GM12874 (cell line): Measurements from ENCODE around the gene ROR1.

Source experiments
- TF ChIP-seq, protein P1 (sequence below): IDR thresholded peaks from 2 replicates; pipeline ENCODE4 v1.5.1; 2011; ENCODE audit warnings: low read depth, mild to moderate bottlenecking, control low read depth, low read length, moderate library complexity; ENCODE audit not compliant: insufficient read depth

ROR1 gene

DNA sequence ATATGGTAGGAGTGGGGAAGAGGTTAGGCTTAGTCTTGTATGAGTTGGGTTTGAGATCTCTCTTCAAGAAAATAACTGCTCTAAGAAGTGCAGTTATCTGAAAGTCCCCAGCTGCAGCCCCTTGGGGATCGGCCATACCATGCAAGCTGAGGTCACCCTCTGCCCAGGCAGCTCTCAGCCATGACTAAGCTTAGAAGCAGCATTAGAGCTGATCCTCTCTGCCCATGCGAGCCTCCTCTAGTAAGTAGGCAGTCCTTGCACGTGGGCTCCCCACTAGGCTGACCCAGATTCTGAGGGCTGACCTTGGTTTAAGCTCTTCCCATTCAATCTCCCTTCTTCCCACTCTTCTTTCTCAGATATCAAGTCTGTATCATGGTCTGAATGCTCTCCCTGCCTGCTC lies 308.6 kb downstream of the ROR1 start:
- TF ChIP-seq, protein P1, sequence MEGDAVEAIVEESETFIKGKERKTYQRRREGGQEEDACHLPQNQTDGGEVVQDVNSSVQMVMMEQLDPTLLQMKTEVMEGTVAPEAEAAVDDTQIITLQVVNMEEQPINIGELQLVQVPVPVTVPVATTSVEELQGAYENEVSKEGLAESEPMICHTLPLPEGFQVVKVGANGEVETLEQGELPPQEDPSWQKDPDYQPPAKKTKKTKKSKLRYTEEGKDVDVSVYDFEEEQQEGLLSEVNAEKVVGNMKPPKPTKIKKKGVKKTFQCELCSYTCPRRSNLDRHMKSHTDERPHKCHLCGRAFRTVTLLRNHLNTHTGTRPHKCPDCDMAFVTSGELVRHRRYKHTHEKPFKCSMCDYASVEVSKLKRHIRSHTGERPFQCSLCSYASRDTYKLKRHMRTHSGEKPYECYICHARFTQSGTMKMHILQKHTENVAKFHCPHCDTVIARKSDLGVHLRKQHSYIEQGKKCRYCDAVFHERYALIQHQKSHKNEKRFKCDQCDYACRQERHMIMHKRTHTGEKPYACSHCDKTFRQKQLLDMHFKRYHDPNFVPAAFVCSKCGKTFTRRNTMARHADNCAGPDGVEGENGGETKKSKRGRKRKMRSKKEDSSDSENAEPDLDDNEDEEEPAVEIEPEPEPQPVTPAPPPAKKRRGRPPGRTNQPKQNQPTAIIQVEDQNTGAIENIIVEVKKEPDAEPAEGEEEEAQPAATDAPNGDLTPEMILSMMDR, result no peak

DNA sequence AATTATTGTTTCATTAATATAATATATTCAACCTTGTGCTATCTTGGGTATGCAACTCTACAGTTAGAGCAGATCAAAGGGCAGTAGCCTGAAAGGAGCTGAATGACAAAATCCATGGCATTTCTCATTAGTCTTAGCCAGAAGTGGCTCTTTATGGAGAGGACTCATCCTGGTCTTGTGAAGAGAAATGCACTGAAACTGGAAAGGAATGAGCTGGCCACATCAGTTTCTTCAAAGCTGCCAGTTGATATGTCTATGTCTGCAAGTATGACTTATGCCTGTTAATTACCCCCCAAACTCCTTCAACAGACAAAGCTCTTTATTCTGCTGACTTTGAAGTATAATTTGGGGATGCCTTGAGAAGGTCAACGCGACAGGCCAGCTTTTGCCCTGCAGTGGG lies 310.6 kb downstream of the ROR1 start:
- TF ChIP-seq, protein P1, result no peak

DNA sequence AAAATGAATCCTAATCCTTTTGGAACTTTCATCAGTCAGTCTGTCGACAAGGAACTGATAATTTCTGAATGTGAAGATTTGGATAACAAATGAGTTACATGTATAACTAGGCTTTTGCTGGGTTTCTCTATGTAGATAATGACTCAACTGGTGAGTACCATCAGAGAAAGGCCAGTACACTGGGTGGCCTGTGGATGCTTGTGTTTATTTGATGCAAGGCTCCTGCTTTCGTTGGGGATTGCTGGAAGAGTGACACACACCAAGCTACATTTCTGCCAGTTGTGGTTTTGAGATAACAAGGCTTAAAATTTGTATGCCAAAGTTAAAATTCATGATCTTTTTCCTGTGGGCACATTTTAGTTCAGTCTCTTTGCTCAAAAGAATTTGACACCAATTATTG lies 314.0 kb downstream of the ROR1 start:
- TF ChIP-seq, protein P1, result no peak

DNA sequence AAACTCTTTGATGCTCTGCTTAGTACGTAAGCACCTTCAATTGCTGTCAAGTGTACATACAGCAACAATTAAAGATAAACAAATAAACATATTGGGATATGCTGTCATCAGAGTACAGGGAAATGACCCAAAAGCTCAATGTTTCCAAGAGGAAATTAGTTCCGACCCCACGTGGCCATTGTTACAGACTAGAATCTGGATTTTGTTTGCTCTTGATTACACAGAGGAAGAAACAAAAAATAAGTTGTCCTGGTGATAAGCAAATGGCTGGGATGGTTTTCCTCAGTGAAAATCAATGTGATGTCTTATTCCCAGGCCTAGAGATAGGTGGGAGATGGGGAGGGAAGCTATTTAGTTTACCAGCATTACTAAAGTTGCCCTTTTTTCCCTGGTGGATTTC lies 316.6 kb downstream of the ROR1 start:
- TF ChIP-seq, protein P1, result no peak

DNA sequence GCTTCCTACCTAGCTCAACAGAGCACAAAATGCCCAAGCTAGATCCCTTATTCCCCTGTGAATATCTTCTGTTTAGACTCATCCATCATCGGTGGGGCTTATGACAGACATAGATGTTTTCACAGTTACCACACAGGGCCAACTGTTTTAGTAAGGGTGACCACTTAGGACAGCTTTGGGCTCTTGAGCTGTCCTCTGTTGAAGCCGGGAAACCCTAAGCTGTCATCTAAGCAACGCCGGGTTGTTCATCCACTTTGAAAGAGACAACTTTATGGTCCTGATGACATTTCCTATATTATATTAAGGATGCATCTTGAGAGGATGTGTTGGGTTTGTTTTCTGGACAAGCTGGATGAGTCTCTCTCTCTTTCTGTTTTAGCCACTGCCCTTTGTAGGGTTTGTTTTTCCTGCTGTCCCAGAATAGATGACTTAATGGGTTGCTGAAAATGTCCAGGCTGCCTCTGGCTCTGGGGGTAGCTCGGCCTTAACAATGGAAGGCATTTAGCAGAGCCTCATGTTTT lies 319.1 kb downstream of the ROR1 start:
- TF ChIP-seq, protein P1, result no peak

DNA sequence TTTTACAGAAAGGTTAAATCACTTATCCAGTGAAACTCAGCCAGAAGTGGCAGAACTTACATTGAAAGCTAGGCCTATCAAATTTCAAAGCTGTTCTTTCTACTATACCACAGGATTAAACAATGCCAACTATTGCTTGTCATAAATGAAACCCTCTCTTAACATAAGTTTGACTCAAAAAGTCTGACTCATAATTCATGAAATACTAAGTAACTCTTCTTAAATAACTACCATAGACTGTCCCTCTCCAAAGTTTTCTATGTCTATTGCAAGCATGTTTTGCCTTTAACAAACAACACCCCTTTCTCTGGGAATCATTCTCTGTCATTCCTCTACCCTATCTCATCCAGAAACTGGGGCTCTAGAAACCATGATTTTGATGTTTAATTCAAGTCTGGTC lies 320.1 kb downstream of the ROR1 start:
- TF ChIP-seq, protein P1, result no peak

DNA sequence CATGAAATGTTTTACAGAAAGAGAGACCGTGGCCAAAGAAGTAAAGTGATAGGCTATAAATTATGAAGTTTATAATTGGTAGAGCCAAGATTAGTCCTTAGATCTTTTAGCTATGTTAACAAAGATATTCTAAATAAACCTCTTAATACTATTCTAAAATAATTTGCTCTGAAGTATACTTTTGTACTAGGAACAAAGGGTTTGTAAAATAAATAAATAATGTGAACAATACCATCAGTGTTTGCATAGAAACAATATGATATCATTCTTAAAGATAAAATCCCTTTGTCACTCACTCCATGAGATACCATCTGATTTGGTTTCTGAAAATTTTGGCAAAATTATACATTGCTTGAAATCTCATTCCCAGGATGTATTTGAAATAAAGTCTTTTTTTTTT lies 322.0 kb downstream of the ROR1 start:
- TF ChIP-seq, protein P1, result no peak
